BLaER1 treated with 17β-estradiol and CSF1 and Interleukin-3, amounts not matched to agents 10 nM and 100 nM (cell line): ENCODE results near the gene WDR37.
"Not testable (repeated sequence)": the region's sequence is repeated elsewhere in the genome, so short reads cannot be mapped to it uniquely, and the experiment has no call there.

Source experiments
- H3K27ac ChIP-seq, 11 experiments: shearing (Covaris generic); formaldehyde crosslinking; 2 replicates each; pipeline ENCODE4 v1.8.1; 2022
- H3K27me3 ChIP-seq, 11 experiments: shearing (Covaris generic); formaldehyde crosslinking; 2 replicates each; pipeline ENCODE4 v1.8.1; 2022
- H3K36me3 ChIP-seq, 11 experiments: shearing (Covaris generic); formaldehyde crosslinking; 2 replicates each; pipeline ENCODE4 v1.8.1; 2022
- H3K4me1 ChIP-seq, 10 experiments: shearing (Covaris generic); formaldehyde crosslinking; 2 replicates each; pipeline ENCODE4 v1.8.1; 2022
- H3K4me2 ChIP-seq, 11 experiments: shearing (Covaris generic); formaldehyde crosslinking; 2 replicates each; pipeline ENCODE4 v1.8.1; 2022
- H3K4me3 ChIP-seq, 10 experiments: shearing (Covaris generic); formaldehyde crosslinking; 2 replicates each; pipeline ENCODE4 v1.8.1; 2022
- H3K9ac ChIP-seq, 11 experiments: shearing (Covaris generic); formaldehyde crosslinking; 2 replicates each; pipeline ENCODE4 v1.8.1; 2022
- H3K9me3 ChIP-seq, 11 experiments: shearing (Covaris generic); formaldehyde crosslinking; replicated peaks in 1 of 11; 2 replicates each; pipeline ENCODE4 v1.8.1; 2022
- H4K20me1 ChIP-seq, 11 experiments: shearing (Covaris generic); formaldehyde crosslinking; 2 replicates each; pipeline ENCODE4 v1.8.1; 2022
- Cebpa-rat ChIP-seq, 11 experiments: shearing (Covaris generic); IDR thresholded peaks; 2 replicates each; pipeline ENCODE4 v1.8.1; 2022

Gene WDR37

GRCh38 chr10:1035201-1035600 lies 21.0 kb upstream of the WDR37 start:
- peaks cover 0 to 29% (median 7%) of the 10 kb centered on the region in 11 experiments; a peak in 11 of 22 replicates for H4K20me1 ChIP-seq
- H3K36me3 ChIP-seq: peaks cover 21 to 40% (median 36%) of the 10 kb centered on the region in 11 experiments; a peak in 21 of 22 replicates
- H3K27ac ChIP-seq: no peak overlapping the region
- no peak for TF ChIP-seq Cebpa-rat (IDR thresholded peaks at IDR 0.05)
- H3K4me3 ChIP-seq: no peak overlapping the region
- H3K9ac ChIP-seq: no peak overlapping the region
- H3K9me3 ChIP-seq: no peaks in the 10 kb centered on the region
- H3K4me1 ChIP-seq: peaks cover 2 to 57% (median 32%) of the 10 kb centered on the region in 10 experiments; a peak in 19 of 20 replicates
- H3K4me2 ChIP-seq: peak overlapping the region in 1 of 11 experiments; percentile 23; a peak in 1 of 22 replicates
- H3K27me3 ChIP-seq: no peaks in the 10 kb centered on the region

DNA sequence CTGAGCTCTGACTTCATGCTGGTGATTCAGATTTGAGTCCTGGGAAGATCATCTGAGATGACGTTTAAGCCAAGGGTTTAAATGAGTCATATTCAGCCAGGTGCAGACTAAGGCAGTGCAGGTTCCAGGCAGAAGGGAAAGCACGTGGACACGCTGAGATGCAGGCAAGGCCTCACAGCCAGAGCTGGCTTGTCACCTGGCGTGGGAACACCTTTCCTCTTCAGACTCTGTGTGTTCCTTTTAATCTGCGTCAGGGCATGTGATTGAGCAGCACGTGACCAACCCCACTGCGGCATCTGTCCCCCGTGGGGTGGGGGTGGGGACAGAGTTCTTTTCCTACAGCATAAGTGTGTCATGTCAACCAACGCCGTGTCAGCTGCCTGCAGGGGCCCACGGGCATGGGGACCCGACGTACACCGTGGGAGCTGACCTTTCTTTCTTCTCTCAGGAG lies 19.8 kb upstream of the WDR37 start:
- Histone ChIP-seq H3K36me3 (peaks cover 31 to 52% (median 47%) of the 10 kb centered on the region in 11 experiments; a peak in 21 of 22 replicates), H3K9me3 (no peaks in the 10 kb centered on the region), H3K4me2 (no peak overlapping the region; a peak in 1 of 22 replicates), H4K20me1 (peaks cover 0 to 34% (median 7%) of the 10 kb centered on the region in 11 experiments; a peak in 11 of 22 replicates), H3K27ac (no peak overlapping the region), H3K4me3 (no peak overlapping the region), H3K9ac (no peak overlapping the region), H3K27me3 (no peaks in the 10 kb centered on the region), H3K4me1 (peaks cover 5 to 69% (median 44%) of the 10 kb centered on the region in 10 experiments; a peak in 19 of 20 replicates)
- no peak for TF ChIP-seq Cebpa-rat (IDR thresholded peaks at IDR 0.05)

GRCh38 chr10:1037098-1037497 lies 19.1 kb upstream of the WDR37 start:
- Histone ChIP-seq H3K4me1 (peaks cover 5 to 71% (median 46%) of the 10 kb centered on the region in 10 experiments), H4K20me1 (peaks cover 0 to 34% (median 7%) of the 10 kb centered on the region in 11 experiments; a peak in 11 of 22 replicates), H3K27ac (no peak overlapping the region), H3K27me3 (no peaks in the 10 kb centered on the region), H3K4me3 (no peak overlapping the region), H3K9me3 (no peaks in the 10 kb centered on the region), H3K4me2 (no peak overlapping the region), H3K9ac (no peak overlapping the region), H3K36me3 (peaks cover 38 to 59% (median 54%) of the 10 kb centered on the region in 11 experiments)
- no peak for TF ChIP-seq Cebpa-rat (IDR thresholded peaks at IDR 0.05)

DNA sequence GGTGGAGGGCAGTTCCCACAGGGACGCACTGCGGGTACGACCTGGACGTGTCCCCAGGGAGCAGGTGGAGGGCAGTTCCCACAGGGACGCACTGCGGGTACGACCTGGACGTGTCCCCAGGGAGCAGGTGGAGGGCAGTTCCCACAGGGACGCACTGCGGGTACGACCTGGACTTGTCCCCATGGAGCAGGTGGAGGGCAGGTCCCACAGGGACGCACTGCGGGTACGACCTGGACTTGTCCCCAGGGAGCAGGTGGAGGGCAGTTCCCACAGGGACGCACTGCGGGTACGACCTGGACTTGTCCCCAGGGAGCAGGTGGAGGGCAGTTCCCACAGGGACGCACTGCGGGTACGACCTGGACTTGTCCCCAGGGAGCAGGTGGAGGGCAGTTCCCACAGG lies 17.4 kb upstream of the WDR37 start:
- H3K4me3 ChIP-seq: not testable (repeated sequence)
- peaks cover 18 to 71% (median 49%) of the 10 kb centered on the region in 10 experiments for H3K4me1 ChIP-seq
- peaks cover 45 to 68% (median 64%) of the 10 kb centered on the region in 11 experiments for H3K36me3 ChIP-seq

DNA sequence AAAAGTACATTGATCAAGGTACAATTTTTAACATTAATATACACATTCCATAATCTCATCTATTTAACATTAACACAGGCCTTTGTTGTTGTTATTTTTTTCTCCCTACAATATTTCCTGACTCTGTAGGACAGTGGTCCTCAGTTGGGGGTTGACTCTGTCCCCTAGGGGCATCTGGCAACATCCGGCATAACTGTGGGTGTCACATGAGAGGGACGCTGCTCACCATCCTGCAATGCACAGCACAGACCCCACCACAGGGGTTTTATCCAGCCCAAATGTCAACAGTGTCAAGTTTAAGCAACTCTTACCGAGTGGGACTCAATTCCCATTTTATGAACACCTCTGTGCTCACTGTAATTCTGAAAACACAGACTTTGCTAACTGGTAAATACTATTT lies 16.1 kb upstream of the WDR37 start:
- H3K4me2 ChIP-seq: peak overlapping the region; percentile 2 to 88 (median 68); a peak in 19 of 22 replicates

More for the DNA sequence above, 17.4 kb upstream of the WDR37 start:
- peak overlapping the region in 6 of 11 experiments; percentile 35 to 88 (median 52); a peak in 9 of 22 replicates for H3K4me2 ChIP-seq
- H3K9ac ChIP-seq, H3K9me3 ChIP-seq, H3K27ac ChIP-seq, H3K27me3 ChIP-seq: not testable (repeated sequence)
- peaks cover 0 to 34% (median 7%) of the 10 kb centered on the region in 11 experiments; a peak in 12 of 22 replicates for H4K20me1 ChIP-seq

DNA sequence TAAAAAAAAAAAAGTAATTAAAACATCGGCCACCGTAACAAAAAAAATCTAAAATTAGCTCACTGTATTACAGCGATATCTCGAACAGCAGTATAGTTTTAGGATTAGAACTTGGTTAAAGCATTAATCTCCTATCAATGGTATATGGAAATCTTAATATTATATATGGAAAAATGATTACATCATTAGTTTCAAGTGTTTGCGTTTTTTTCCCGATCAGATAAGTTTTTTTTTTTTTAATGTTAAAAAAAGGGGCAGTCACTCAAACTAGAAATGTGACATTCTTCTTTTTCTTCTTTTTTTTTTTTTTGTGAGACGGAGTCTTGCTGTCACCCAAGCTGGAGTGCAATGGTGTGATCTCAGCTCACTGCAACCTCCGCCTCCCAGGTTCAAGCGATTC lies 14.7 kb upstream of the WDR37 start:
- TF ChIP-seq Cebpa-rat (IDR thresholded peaks at IDR 0.05): no peak
- Histone ChIP-seq H3K9me3 (no peaks in the 10 kb centered on the region), H3K4me2 (peak overlapping the region in 6 of 11 experiments; percentile 14 to 92 (median 82); a peak in 7 of 22 replicates), H3K27ac (peak overlapping the region in 4 of 11 experiments; percentile 85 to 90 (median 88); a peak in 5 of 22 replicates), H3K4me1 (peaks cover 45 to 84% (median 74%) of the 10 kb centered on the region in 10 experiments), H4K20me1 (peaks cover 0 to 59% (median 12%) of the 10 kb centered on the region in 11 experiments; a peak in 12 of 22 replicates), H3K4me3 (no peak overlapping the region), H3K27me3 (no peaks in the 10 kb centered on the region), H3K9ac (no peak overlapping the region), H3K36me3 (peaks cover 45 to 74% (median 61%) of the 10 kb centered on the region in 11 experiments)

More for the DNA sequence above, 16.1 kb upstream of the WDR37 start:
- Histone ChIP-seq H3K27me3 (no peaks in the 10 kb centered on the region), H3K4me1 (peaks cover 32 to 83% (median 63%) of the 10 kb centered on the region in 10 experiments), H3K9ac (peak overlapping the region in 9 of 11 experiments; percentile 23 to 70 (median 40); a peak in 12 of 22 replicates), H3K36me3 (peaks cover 45 to 68% (median 64%) of the 10 kb centered on the region in 11 experiments), H4K20me1 (peaks cover 0 to 46% (median 7%) of the 10 kb centered on the region in 11 experiments; a peak in 12 of 22 replicates), H3K27ac (peak overlapping the region in 8 of 11 experiments; percentile 7 to 53 (median 38); a peak in 12 of 22 replicates), H3K4me3 (peak overlapping the region in 3 of 10 experiments; percentile 3 to 26 (median 22); a peak in 5 of 20 replicates), H3K9me3 (no peaks in the 10 kb centered on the region)
- TF ChIP-seq Cebpa-rat (IDR thresholded peaks at IDR 0.05): no peak

GRCh38 chr10:1043532-1043995 lies 12.6 kb upstream of the WDR37 start:
- Histone ChIP-seq H3K9me3 (no peaks in the 10 kb centered on the region), H3K4me3 (peak overlapping the region; percentile 41 to 64 (median 52)), H4K20me1 (peaks cover 0 to 57% (median 20%) of the 10 kb centered on the region in 11 experiments; a peak in 13 of 22 replicates), H3K9ac (peak overlapping the region; percentile 65 to 80 (median 73)), H3K27ac (peak overlapping the region; percentile 71 to 90 (median 82)), H3K4me2 (peak overlapping the region; percentile 76 to 95 (median 88)), H3K36me3 (peaks cover 34 to 55% (median 45%) of the 10 kb centered on the region in 11 experiments; a peak in 21 of 22 replicates), H3K4me1 (peaks cover 50 to 83% (median 75%) of the 10 kb centered on the region in 10 experiments), H3K27me3 (no peaks in the 10 kb centered on the region)
- no peak for TF ChIP-seq Cebpa-rat (IDR thresholded peaks at IDR 0.05)

DNA sequence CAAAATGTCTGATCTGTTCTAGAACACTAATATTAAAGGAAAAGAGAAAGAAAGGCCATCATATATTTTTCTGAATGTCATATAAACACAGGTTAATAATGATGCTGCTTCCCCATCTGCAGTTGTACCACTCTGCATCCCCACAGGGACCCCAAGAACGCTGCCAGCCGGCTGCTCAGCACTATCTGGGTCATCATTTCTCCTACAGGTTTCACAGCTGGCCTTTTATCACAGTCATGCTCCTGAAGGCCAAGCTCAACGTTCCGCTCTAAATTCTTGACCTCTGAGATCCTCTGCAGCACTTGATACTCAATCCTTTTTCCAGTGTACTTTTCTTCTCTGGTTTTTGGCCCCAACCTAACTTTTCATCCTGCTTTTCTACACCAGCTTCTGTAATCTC lies 12.0 kb upstream of the WDR37 start:
- Histone ChIP-seq H3K9me3 (no peaks in the 10 kb centered on the region), H3K4me2 (peak overlapping the region; percentile 76 to 95 (median 88)), H4K20me1 (peaks cover 0 to 52% (median 17%) of the 10 kb centered on the region in 11 experiments; a peak in 13 of 22 replicates), H3K36me3 (peaks cover 32 to 50% (median 41%) of the 10 kb centered on the region in 11 experiments; a peak in 21 of 22 replicates), H3K9ac (peak overlapping the region; percentile 65 to 80 (median 73)), H3K27ac (peak overlapping the region; percentile 71 to 90 (median 82)), H3K4me3 (peak overlapping the region; percentile 41 to 64 (median 52)), H3K27me3 (no peaks in the 10 kb centered on the region), H3K4me1 (peaks cover 50 to 78% (median 71%) of the 10 kb centered on the region in 10 experiments)
- TF ChIP-seq Cebpa-rat (IDR thresholded peaks at IDR 0.05): no peak

- peak overlapping the region in 9 of 10 experiments; percentile 48 to 64 (median 52); a peak in 16 of 20 replicates for H3K4me3 ChIP-seq
- H3K27ac ChIP-seq: peak overlapping the region; percentile 71 to 90 (median 82); a peak in 21 of 22 replicates
- peaks cover 0 to 50% (median 15%) of the 10 kb centered on the region in 11 experiments; a peak in 13 of 22 replicates for H4K20me1 ChIP-seq
- peaks cover 50 to 69% (median 65%) of the 10 kb centered on the region in 10 experiments for H3K4me1 ChIP-seq
- peak overlapping the region; percentile 76 to 95 (median 88) for H3K4me2 ChIP-seq
- peak overlapping the region; percentile 65 to 80 (median 73); a peak in 20 of 22 replicates for H3K9ac ChIP-seq
- no peaks in the 10 kb centered on the region for H3K27me3 ChIP-seq
- H3K36me3 ChIP-seq: peaks cover 27 to 41% (median 34%) of the 10 kb centered on the region in 11 experiments; a peak in 21 of 22 replicates
- H3K9me3 ChIP-seq: no peaks in the 10 kb centered on the region
- no peak for TF ChIP-seq Cebpa-rat (IDR thresholded peaks at IDR 0.05)
Observed at GRCh38 chr10:1044964-1045363, 11.2 kb upstream of the WDR37 start.
